Measurements from ENCODE around the gene ZC3H18. TPM values are rescaled to one million over a fixed set of nuclear protein-coding genes. Genes with fewer than 3 reads are reported as not detected.

ZC3H18 gene
- total RNA-seq, 1 donor from 2014 or later = 21.3 TPM

- no peak for DNase-seq
- Histone ChIP-seq H3K9me3 (replicated peaks) (no peaks in the 10 kb centered on the region), H3K4me3 (no peak overlapping the region), H3K4me1 (peaks cover 17% of the 10 kb centered on the region), H3K27me3 (ENCODE audit: low read depth) (no peaks in the 10 kb centered on the region), H3K36me3 (peaks cover 69% of the 10 kb centered on the region), H3K27ac (replicated peaks) (no peak overlapping the region)
- intact Hi-C loops (cut with micrococcal nuclease) = no loop called here
- TF ChIP-seq CTCF (IDR thresholded peaks at IDR 0.05; ENCODE audit: borderline replicate concordance) = no peak
Observed at GRCh38 chr16:88610909-88611812, 41.0 kb downstream of the ZC3H18 start.

GRCh38 chr16:88613293-88613692, 43.1 kb downstream of the ZC3H18 start:
- intact Hi-C loops (cut with micrococcal nuclease) = no loop called here
- TF ChIP-seq CTCF (IDR thresholded peaks at IDR 0.05; ENCODE audit: borderline replicate concordance) = no peak
- no peak for DNase-seq
- Histone ChIP-seq H3K4me1 (peaks cover 27% of the 10 kb centered on the region), H3K27ac (replicated peaks) (no peak overlapping the region), H3K4me3 (no peak overlapping the region), H3K27me3 (ENCODE audit: low read depth) (no peaks in the 10 kb centered on the region), H3K36me3 (peaks cover 55% of the 10 kb centered on the region), H3K9me3 (replicated peaks) (no peaks in the 10 kb centered on the region)

GRCh38 chr16:88613911-88614817, 44.0 kb downstream of the ZC3H18 start:
- intact Hi-C loops (cut with micrococcal nuclease) = no loop called here
- Histone ChIP-seq H3K27me3 (ENCODE audit: low read depth) (no peaks in the 10 kb centered on the region), H3K4me3 (no peak overlapping the region), H3K9me3 (replicated peaks) (no peaks in the 10 kb centered on the region), H3K4me1 (peaks cover 36% of the 10 kb centered on the region), H3K36me3 (peaks cover 47% of the 10 kb centered on the region), H3K27ac (replicated peaks) (no peak overlapping the region)
- no peak for DNase-seq
- TF ChIP-seq CTCF (IDR thresholded peaks at IDR 0.05; ENCODE audit: borderline replicate concordance) = no peak

- H3K4me3 ChIP-seq = no peak overlapping the region
- intact Hi-C loops (cut with micrococcal nuclease) = no loop called here
- no peak overlapping the region for H3K27ac ChIP-seq (replicated peaks)
- H3K4me1 ChIP-seq = peaks cover 44% of the 10 kb centered on the region
- H3K27me3 ChIP-seq (ENCODE audit: low read depth) = no peaks in the 10 kb centered on the region
- no peak for DNase-seq
- peaks cover 41% of the 10 kb centered on the region for H3K36me3 ChIP-seq
- no peak for TF ChIP-seq CTCF (IDR thresholded peaks at IDR 0.05; ENCODE audit: borderline replicate concordance)
- no peaks in the 10 kb centered on the region for H3K9me3 ChIP-seq (replicated peaks)
Observed at GRCh38 chr16:88614818-88615580, 44.8 kb downstream of the ZC3H18 start.

GRCh38 chr16:88616320-88616719, 46.1 kb downstream of the ZC3H18 start:
- no peaks in the 10 kb centered on the region for H3K9me3 ChIP-seq (replicated peaks)
- H3K27ac ChIP-seq (replicated peaks) = no peak overlapping the region
- peaks cover 28% of the 10 kb centered on the region for H3K36me3 ChIP-seq
- no peak for TF ChIP-seq CTCF (IDR thresholded peaks at IDR 0.05; ENCODE audit: borderline replicate concordance)
- no peak for DNase-seq
- peaks cover 45% of the 10 kb centered on the region for H3K4me1 ChIP-seq
- no peak overlapping the region for H3K4me3 ChIP-seq
- H3K27me3 ChIP-seq (ENCODE audit: low read depth) = no peaks in the 10 kb centered on the region
- intact Hi-C loops (cut with micrococcal nuclease) = no loop called here

All from left ventricle myocardium inferior (tissue), 1 donor.